GM12878 (cell line): ENCODE data around the gene EBF3.

Experiments
- ASH2L ChIP-seq: fragments of 300-600, 200-600 bp; sonication (generic); IDR thresholded peaks from 2 replicates; pipeline ENCODE4 v1.6.1; 2017; ENCODE audit warnings: low read depth, mild to moderate bottlenecking, borderline replicate concordance
- BRCA1 ChIP-seq: IDR thresholded peaks from 2 replicates; pipeline ENCODE4 v1.6.1; 2011; ENCODE audit warnings: low read depth, low read length, improper control_type of control experiment
- CHD4 ChIP-seq: fragments of 200-600 bp; sonication (generic); IDR thresholded peaks from 2 replicates; pipeline ENCODE4 v1.6.1; 2016; ENCODE audit warnings: mild to moderate bottlenecking
- CREM ChIP-seq: IDR thresholded peaks from 2 replicates; pipeline ENCODE4 v1.6.1; 2014; ENCODE audit warnings: antibody characterized with exemption, low read depth
- CTCF ChIP-seq, 3 experiments: IDR thresholded peaks in 2 of 3; conservative IDR thresholded peaks in 1 of 3; 2 replicates each; pipeline ENCODE4 v1.5.1; 2011; ENCODE audit warnings: low read depth in 3 of 3, low read length in 3 of 3, mild to moderate bottlenecking in 3 of 3, control low read depth in 2 of 3, moderate library complexity in 2 of 3, inconsistent platforms in 1 of 3, mixed read lengths in 1 of 3; ENCODE audit not compliant: control insufficient read depth in 2 of 3, insufficient read depth in 1 of 3; ENCODE audit errors: extremely low read depth in 1 of 3
- E2F4 ChIP-seq: IDR thresholded peaks from 2 replicates; pipeline ENCODE4 v1.6.1; 2012; ENCODE audit warnings: low read depth, low read length, improper control_type of control experiment
- EZH2 ChIP-seq: IDR thresholded peaks from 2 replicates; pipeline ENCODE4 v1.6.1; 2012; ENCODE audit warnings: low read depth, mild to moderate bottlenecking, control low read depth, inconsistent platforms, low read length, borderline replicate concordance; ENCODE audit not compliant: control insufficient read depth
- IRF3 ChIP-seq: fragments of 450-650 bp; IDR thresholded peaks from 2 replicates; pipeline ENCODE4 v1.6.1; 2014; ENCODE audit warnings: mild to moderate bottlenecking
- POLR2A ChIP-seq: IDR thresholded peaks from 2 replicates; pipeline ENCODE4 v1.6.1; 2011; ENCODE audit warnings: low read depth, mild to moderate bottlenecking, low read length
- RUNX3 ChIP-seq: IDR thresholded peaks from 2 replicates; pipeline ENCODE4 v1.6.1; 2012; ENCODE audit warnings: low read length, inconsistent platforms
- ZNF592 ChIP-seq: fragments of 450-650 bp; IDR thresholded peaks from 2 replicates; pipeline ENCODE4 v1.6.1; 2017; ENCODE audit warnings: mild to moderate bottlenecking, moderate library complexity
- TF ChIP-seq, protein P1 (sequence below): fragments of 450-650 bp; IDR thresholded peaks from 2 replicates; pipeline ENCODE4 v1.6.1; 2017; ENCODE audit warnings: mild to moderate bottlenecking, low read depth, inconsistent platforms; ENCODE audit not compliant: poor library complexity, severe bottlenecking

DNA sequence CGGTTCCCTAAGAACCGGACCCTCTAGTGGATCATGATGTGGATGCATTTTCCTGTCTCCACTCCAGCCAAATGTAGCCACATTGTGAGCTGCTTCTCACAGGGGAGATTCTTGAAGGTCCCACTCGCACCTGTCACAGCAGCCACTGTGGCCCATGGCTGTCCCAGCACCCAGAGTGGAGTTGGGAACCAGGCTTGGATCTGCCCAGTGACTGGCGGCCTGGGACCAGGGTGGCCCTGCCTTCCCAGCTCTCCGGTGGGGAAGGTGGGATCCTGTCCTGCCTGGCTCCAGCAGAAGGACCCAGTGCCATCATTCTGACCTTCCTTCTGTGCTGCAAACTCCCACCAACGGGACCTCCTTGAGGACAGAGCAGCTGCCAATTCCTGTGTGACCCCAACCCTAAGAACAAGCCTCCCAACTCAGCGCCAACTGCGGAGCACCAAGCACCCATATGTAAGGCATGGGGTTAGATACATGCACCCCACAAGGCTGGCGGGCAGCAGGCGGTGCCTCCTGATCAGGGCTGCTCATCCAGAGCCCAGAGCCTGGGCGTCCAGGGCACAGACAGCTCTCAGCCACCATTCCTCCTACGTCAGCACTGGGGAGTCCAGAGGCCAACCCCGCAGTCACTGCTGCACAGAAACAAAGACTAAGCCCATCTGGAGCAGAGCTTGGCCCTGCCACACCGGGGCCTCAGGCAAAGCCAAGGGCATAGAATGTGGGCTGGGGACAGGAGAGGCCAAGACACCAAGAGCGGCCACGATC is 28.8 kb downstream of the EBF3 start:
- TF ChIP-seq, protein P1, sequence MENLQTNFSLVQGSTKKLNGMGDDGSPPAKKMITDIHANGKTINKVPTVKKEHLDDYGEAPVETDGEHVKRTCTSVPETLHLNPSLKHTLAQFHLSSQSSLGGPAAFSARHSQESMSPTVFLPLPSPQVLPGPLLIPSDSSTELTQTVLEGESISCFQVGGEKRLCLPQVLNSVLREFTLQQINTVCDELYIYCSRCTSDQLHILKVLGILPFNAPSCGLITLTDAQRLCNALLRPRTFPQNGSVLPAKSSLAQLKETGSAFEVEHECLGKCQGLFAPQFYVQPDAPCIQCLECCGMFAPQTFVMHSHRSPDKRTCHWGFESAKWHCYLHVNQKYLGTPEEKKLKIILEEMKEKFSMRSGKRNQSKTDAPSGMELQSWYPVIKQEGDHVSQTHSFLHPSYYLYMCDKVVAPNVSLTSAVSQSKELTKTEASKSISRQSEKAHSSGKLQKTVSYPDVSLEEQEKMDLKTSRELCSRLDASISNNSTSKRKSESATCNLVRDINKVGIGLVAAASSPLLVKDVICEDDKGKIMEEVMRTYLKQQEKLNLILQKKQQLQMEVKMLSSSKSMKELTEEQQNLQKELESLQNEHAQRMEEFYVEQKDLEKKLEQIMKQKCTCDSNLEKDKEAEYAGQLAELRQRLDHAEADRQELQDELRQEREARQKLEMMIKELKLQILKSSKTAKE, result no peak
- TF ChIP-seq POLR2A (no peak), E2F4 (no peak), CTCF (IDR thresholded peaks at IDR 0.05 in 2 of 3, conservative IDR thresholded peaks at IDR 0.05 in 1 of 3; ENCODE audit: control insufficient read depth in 2 of 3, extremely low read depth in 1 of 3, insufficient read depth in 1 of 3, low read depth in 3 of 3, low read length in 3 of 3) (no peak), BRCA1 (no peak), ASH2L (no peak), RUNX3 (no peak), IRF3 (no peak), ZNF592 (no peak), CREM (no peak), CHD4 (no peak), EZH2 (no peak)
